SK-N-SH treated with all-trans-retinoic acid at 6 μM for 48 hours (cell line): ENCODE data around the gene GUCA2B.

ENCODE experiments used
- ATAC-seq: fragments of 200-7000 bp; cut with Tn5 transposase; 3 replicates; pipeline ENCODE4 v1.9.1; 2020; ENCODE audit warnings: mild to moderate bottlenecking, moderate library complexity
- ARNTL ChIP-seq: fragments of 450-650 bp; formaldehyde crosslinking; IDR thresholded peaks from 2 replicates; pipeline ENCODE4 v1.5.0; 2020; ENCODE audit warnings: low read depth, mild to moderate bottlenecking, moderate library complexity, borderline replicate concordance
- BACH2 ChIP-seq: fragments of 250-450 bp; sonication (Bioruptor Pico); IDR thresholded peaks from 2 replicates; pipeline ENCODE4 v1.9.0; 2021; ENCODE audit warnings: mild to moderate bottlenecking, borderline replicate concordance
- CREB5 ChIP-seq: fragments of 250-450 bp; sonication (Bioruptor Pico); IDR thresholded peaks from 2 replicates; pipeline ENCODE4 v1.5.1; 2020; ENCODE audit warnings: low read depth, mild to moderate bottlenecking, moderate library complexity
- CSDC2 ChIP-seq: fragments of 250-450 bp; sonication (Bioruptor Pico); IDR thresholded peaks from 2 replicates; pipeline ENCODE4 v1.5.0; 2020; ENCODE audit warnings: mild to moderate bottlenecking, moderate library complexity
- CSRNP3 ChIP-seq: fragments of 250-450 bp; sonication (Bioruptor Pico); IDR thresholded peaks from 2 replicates; pipeline ENCODE4 v1.5.1; 2021; ENCODE audit warnings: mild to moderate bottlenecking, moderate library complexity
- GLIS3 ChIP-seq: fragments of 250-450 bp; sonication (Bioruptor Pico); IDR thresholded peaks from 2 replicates; pipeline ENCODE4 v1.5.0; 2020; ENCODE audit warnings: mild to moderate bottlenecking, moderate library complexity
- ISL1 ChIP-seq: fragments of 250-450 bp; sonication (Bioruptor Pico); IDR thresholded peaks from 2 replicates; pipeline ENCODE4 v2.1.2; 2022; ENCODE audit warnings: mild to moderate bottlenecking, moderate library complexity
- OSR1 ChIP-seq: fragments of 250-450 bp; sonication (Bioruptor Pico); IDR thresholded peaks from 2 replicates; pipeline ENCODE4 v1.8.0; 2022; ENCODE audit warnings: moderate library complexity, mild to moderate bottlenecking, inconsistent platforms
- PATZ1 ChIP-seq: fragments of 250-450 bp; sonication (Bioruptor Pico); IDR thresholded peaks from 2 replicates; pipeline ENCODE4 v1.8.0; 2020; ENCODE audit warnings: mild to moderate bottlenecking, moderate library complexity, borderline replicate concordance
- POU6F1 ChIP-seq: fragments of 250-450 bp; sonication (Bioruptor Pico); IDR thresholded peaks from 2 replicates; pipeline ENCODE4 v1.8.0; 2021; ENCODE audit warnings: low read depth, mild to moderate bottlenecking, moderate library complexity, borderline replicate concordance
- PPARA ChIP-seq: fragments of 250-450 bp; sonication (Bioruptor Pico); IDR thresholded peaks from 2 replicates; pipeline ENCODE4 v1.5.0; 2020; ENCODE audit warnings: mild to moderate bottlenecking, borderline replicate concordance
- RARB ChIP-seq: fragments of 250-450 bp; sonication (Bioruptor Pico); IDR thresholded peaks from 2 replicates; pipeline ENCODE4 v1.8.0; 2021; ENCODE audit warnings: mild to moderate bottlenecking, moderate library complexity
- SNAI2 ChIP-seq: fragments of 250-450 bp; sonication (Bioruptor Pico); IDR thresholded peaks from 2 replicates; pipeline ENCODE4 v1.5.0; 2020; ENCODE audit warnings: mild to moderate bottlenecking, moderate library complexity
- TCF4 ChIP-seq: fragments of 250-450 bp; sonication (Bioruptor Pico); IDR thresholded peaks from 2 replicates; pipeline ENCODE4 v1.8.0; 2021; ENCODE audit warnings: mild to moderate bottlenecking, moderate library complexity, borderline replicate concordance
- TOX ChIP-seq: fragments of 250-450 bp; sonication (Bioruptor Pico); IDR thresholded peaks from 2 replicates; pipeline ENCODE4 v1.8.0; 2021; ENCODE audit warnings: mild to moderate bottlenecking, moderate library complexity, borderline replicate concordance
- TSHZ2 ChIP-seq: fragments of 250-450 bp; sonication (Bioruptor Pico); IDR thresholded peaks from 2 replicates; pipeline ENCODE4 v1.5.0; 2020; ENCODE audit warnings: mild to moderate bottlenecking, moderate library complexity
- ZC3H10 ChIP-seq: fragments of 250-450 bp; sonication (Bioruptor Pico); IDR thresholded peaks from 2 replicates; pipeline ENCODE4 v1.5.1; 2021; ENCODE audit warnings: mild to moderate bottlenecking, moderate library complexity
- ZFP3 ChIP-seq: fragments of 250-450 bp; sonication (Bioruptor Pico); IDR thresholded peaks from 2 replicates; pipeline ENCODE4 v1.5.0; 2020; ENCODE audit warnings: mild to moderate bottlenecking, moderate library complexity
- ZFP30 ChIP-seq: fragments of 450-650 bp; formaldehyde crosslinking; IDR thresholded peaks from 2 replicates; pipeline ENCODE4 v1.5.0; 2022; ENCODE audit warnings: mild to moderate bottlenecking, moderate library complexity
- ZNF565 ChIP-seq: fragments of 450-650 bp; formaldehyde crosslinking; conservative IDR thresholded peaks from 2 replicates; pipeline ENCODE4 v1.5.0; 2020; ENCODE audit warnings: low read depth, mild to moderate bottlenecking, moderate library complexity
- ZNF70 ChIP-seq: fragments of 450-650 bp; formaldehyde crosslinking; IDR thresholded peaks from 2 replicates; pipeline ENCODE4 v1.5.0; 2020; ENCODE audit warnings: mild to moderate bottlenecking, moderate library complexity
- ZNF8 ChIP-seq: fragments of 450-650 bp; formaldehyde crosslinking; IDR thresholded peaks from 2 replicates; pipeline ENCODE4 v1.5.0; 2020; ENCODE audit warnings: mild to moderate bottlenecking, moderate library complexity

The GUCA2B gene

GRCh38 chr1:42189931-42190853, 37.0 kb downstream of the GUCA2B start:
- TF ChIP-seq TCF4 (CRISPR knock-in tag) (no peak), CREB5 (CRISPR knock-in tag) (no peak), ZC3H10 (CRISPR knock-in tag) (no peak), ISL1 (CRISPR knock-in tag) (no peak), OSR1 (CRISPR knock-in tag) (no peak), CSDC2 (CRISPR knock-in tag) (no peak), GLIS3 (CRISPR knock-in tag) (no peak), CSRNP3 (CRISPR knock-in tag) (no peak), ZNF565 (CRISPR knock-in tag) (no peak), PPARA (CRISPR knock-in tag) (no peak), SNAI2 (CRISPR knock-in tag) (no peak), ZFP3 (CRISPR knock-in tag) (no peak), BACH2 (CRISPR knock-in tag) (no peak), TOX (CRISPR knock-in tag) (no peak), ZFP30 (CRISPR knock-in tag) (no peak), ZNF8 (CRISPR knock-in tag) (no peak), TSHZ2 (CRISPR knock-in tag) (no peak), ARNTL (CRISPR knock-in tag) (no peak), POU6F1 (no peak), RARB (CRISPR knock-in tag) (no peak)
- ATAC-seq: no peak

GRCh38 chr1:42191319-42191718, 38.1 kb downstream of the GUCA2B start:
- ATAC-seq: no peak
- TF ChIP-seq PATZ1 (CRISPR knock-in tag) (no peak), TOX (CRISPR knock-in tag) (no peak), RARB (CRISPR knock-in tag) (no peak), ZNF70 (no peak), CREB5 (CRISPR knock-in tag) (no peak), POU6F1 (no peak), ARNTL (CRISPR knock-in tag) (no peak), GLIS3 (CRISPR knock-in tag) (no peak), ISL1 (CRISPR knock-in tag) (no peak), TCF4 (CRISPR knock-in tag) (no peak), ZNF565 (CRISPR knock-in tag) (no peak), ZFP30 (CRISPR knock-in tag) (no peak), SNAI2 (CRISPR knock-in tag) (no peak), TSHZ2 (CRISPR knock-in tag) (no peak)
